NCI-H1417 (cell line): ENCODE measurements around the gene CPT1A.
A peak's percentile ranks its signal among the peaks of the same experiment; 100 is the strongest.

ENCODE experiments used
- DNase-seq, 3 experiments: peaks; one replicate each; lab custom pipeline; 2025; lab: John Stamatoyannopoulos, UW

CPT1A gene

DNA sequence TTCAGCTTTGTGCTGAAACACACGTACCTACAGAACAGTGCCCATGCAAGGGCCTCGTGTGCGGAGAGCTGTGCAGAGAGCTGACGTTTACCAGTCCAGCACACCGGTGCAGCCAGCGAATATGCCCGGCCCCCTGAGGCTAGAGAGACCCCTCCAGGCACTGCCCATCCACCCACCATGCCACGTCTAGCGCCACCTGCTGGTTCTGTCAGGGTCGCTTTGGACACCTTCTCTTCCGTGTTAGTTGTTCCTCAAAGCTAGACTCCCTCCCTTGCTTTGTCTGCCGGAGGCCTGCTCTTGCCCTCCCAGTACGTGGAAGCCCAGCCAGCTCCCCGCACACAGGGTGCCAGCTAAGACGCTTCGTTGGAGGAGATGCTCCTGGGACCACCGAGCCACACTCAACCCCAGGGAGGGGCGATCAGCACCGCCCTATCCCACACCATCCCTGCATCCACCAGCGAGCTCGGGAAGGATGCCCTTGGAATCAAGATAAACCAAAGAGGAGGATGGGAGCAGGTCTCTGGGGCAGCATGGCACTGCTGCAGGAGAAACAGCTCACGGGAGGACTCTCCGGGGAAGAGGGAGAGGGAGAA is 43.4 kb downstream of the CPT1A start:
- DNase-seq: peak in 1 of 3 experiments; percentile 22

DNA sequence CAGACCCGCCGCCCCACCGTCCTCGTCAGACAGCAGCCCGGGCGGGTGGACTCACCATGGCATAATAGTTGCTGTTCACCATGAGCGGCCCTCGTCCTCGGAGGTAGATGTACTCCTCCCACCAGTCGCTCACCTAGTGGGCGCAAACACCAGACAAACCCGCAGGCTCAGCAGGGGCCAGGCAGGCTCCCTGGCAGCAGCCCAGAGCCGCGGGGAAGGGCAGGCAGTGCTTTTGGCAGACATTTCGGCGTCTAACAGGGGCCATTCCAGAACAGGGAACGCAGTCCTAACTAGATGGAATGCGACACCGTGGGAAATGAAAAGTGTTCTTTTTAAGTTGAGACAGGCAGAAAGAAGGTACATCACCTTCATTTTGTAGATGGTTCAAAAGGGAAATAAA is 44.9 kb downstream of the CPT1A start:
- DNase-seq: no peak

DNA sequence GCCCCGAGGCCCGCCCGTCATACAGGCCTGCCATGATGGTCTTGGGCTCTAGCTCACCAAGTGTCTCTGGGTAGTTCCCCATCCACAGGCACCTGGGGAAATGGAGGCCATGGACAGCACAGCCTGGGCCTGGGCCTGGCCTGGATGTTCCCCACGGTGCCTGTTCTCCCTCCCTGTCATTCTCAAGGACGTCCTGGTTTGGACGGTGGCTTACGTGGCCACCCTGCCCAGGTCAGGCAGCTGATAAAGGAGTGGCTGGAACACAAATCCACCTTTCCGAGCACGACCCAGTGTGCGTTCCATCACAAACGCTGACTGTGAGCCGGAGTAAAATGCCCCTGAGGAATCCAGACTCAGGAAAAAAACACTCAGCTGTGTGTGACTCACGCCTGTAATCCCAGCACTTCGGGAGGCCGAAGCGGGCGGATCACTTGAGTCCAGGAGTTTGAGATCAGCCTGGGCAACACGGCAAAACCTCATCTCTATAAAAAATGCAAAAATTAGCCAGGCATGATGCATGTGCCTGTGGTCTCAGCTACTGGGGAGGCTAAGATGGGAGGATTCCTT is 49.2 kb downstream of the CPT1A start:
- no peak for DNase-seq

DNA sequence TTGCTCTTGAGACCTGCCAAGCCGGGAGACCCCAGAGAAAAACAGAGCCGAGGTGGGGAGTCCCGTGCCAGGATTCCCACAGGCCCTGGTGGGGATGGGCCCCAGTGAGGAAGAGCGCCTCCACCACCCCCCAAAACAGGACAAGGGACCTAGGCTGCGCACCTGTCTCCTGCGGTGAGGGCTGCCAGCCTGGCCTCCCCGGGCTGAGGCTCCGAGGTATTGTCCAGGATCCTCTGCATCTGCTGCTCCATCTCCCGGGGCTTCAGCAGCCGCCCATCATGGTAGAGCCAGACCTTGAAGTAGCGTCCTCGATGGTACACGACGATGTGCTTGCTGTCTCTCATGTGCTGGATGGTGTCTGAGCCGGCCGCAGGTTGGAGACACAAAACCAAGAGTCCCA is 57.1 kb downstream of the CPT1A start:
- DNase-seq: no peak

DNA sequence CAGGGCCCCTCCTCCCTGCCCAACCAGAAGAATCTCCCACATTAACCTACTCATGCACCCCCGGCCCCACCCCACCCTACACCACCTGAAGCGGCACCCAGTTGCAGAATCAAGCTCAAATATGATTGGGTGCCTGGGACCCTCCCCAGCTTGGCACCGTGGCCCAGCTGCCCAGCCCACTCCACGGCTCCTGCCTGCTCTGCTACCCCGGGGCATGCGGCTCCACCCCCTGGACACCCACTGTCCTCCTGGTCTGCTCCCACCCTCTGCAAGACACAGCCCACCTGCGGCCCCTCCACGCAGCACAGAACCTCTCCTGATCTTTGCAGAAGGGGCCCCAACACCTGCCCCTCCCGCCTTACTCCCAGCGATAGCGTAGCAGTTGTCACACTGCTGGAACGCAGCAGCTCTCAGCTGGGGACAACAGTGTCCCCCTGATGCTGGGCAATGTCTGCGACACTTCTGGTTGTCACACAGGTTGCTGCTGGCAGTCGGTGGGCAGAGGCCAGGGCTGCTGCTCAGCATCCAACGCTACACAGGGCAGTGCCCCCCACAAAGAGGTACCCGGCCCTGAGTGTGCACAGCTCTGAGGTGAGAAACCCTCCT is 58.4 kb downstream of the CPT1A start:
- DNase-seq: no peak

DNA sequence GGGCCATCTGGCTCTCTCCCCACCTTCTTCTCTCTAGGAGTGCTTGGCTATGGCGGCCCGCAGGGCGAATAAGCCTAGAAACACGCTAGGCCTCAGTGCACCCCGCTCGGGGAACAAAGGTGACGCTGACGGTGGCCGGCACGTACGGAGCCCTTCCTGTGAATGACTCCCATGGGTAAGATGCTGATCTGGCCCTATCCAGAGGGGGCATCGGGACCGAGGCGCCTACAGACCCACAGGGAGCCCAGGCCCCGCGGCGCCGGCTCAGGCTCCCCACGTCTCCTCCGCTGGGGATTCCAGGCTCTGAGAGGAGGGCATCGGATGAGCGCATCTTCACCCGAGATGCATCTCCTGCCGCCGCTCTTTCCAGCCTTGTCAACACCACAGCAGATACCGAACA is 59.0 kb downstream of the CPT1A start:
- no peak for DNase-seq

DNA sequence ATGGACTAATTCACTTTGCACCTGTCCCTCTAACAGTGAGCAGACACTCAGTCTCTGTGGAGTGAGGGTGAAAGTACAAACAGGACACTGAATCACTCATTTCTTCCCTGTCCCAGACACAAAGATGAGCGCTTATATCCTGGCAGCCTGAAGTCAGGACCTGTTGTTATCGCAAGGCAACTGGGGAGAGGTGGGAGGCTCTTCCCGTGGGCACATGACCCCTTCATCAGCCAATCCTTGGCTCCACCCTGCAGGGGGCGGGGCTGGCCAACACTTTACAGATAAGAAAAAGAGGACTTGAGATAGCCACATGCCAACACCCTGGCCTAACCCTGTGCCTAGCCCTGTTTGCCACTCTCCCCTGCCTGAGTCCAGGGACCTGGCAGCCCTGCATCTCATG is 60.9 kb downstream of the CPT1A start:
- no peak for DNase-seq

DNA sequence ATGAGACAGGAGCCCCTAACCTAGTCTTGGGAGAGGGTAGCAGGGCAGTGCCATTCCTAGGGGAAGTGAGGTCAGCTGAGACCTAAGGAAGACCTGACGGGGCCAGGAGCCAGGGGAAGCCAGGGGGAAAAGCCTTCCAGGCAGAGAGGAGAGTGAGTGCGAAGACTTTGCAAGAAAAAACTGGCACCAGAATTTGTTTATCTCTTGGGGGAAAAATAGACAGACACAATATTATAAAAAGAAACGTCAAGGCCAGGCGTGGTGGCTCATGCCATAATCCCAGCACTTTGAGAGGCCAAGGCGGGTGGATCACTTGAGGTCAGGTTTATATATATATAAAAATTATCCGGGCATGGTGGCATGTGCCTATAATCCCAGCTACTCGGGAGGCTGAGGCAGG is 63.5 kb downstream of the CPT1A start:
- DNase-seq: no peak

DNA sequence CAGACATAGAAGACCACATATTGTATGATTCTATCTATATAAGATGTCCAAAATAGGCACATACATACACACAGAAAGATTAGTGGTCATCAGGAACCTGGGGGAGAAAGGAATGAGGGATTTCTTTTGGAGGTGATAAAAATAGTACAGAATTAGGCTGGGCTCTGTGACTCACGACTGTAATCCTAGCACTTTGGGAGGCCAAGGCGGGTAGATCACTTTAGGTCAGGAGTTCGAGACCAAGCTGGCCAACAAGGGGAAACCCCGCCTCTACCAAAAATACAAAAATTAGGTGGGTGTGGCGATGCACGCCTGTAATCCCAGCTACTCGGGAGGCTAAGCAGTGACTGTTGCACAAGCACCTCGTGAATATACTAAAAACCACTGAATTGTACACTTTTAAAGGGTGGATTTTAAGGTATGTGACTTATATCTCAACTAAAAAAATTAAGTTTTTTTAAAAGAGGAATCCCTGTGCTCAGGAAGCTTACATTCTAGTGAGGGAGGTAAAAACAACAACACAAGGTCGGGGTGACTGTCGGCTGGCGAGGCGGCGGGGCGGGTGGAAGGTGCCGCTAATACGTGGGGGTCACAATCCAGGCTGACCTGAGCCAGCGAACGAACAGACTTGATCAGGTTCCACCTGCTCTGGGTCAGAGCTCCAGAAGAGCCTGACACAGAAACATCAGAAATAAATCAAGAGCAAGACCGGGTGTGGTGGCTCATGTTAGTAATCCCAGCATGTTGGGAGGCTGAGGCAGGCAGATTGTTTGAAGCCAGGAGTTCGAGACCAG is 65.1 kb downstream of the CPT1A start:
- DNase-seq: no peak

DNA sequence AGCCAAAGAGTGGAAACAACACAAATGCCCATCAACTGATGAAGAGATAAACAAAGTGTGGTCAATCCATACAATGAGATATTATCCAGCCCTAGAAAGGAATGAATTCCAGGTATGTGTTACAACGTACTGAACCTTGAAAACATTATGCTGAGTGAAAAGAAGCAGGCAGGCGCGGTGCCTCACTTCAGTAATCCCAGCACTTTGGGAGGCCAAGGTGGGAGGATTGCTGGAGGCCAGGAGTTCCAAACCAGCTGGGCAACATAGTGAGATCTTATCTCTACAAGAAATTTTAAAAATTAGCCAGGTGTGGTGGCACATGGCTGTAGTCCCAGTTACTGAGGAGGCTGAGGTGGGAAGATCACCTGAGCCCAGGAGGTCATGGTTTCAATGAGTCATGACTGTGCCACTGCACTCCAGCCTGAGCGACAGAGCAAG is 65.7 kb downstream of the CPT1A start:
- DNase-seq: no peak

DNA sequence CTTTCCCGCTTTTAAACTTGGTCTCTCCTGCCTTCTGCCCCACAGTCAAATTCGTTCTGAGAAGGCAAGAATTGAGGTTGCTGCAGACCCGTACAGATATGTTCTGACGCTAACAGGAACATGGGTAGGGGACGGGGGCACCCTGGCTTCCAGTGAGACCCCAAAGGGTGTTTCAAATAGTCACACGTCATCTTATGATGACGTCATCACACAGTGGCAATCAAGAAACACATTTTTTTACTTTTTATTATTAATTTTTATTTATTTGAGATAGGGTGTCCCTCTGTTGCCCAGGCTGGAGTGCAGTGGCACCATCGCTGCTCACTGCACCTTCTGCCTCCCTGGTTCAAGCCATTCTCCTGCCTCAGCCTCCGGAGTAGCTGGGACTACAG is 67.5 kb downstream of the CPT1A start:
- no peak for DNase-seq

DNA sequence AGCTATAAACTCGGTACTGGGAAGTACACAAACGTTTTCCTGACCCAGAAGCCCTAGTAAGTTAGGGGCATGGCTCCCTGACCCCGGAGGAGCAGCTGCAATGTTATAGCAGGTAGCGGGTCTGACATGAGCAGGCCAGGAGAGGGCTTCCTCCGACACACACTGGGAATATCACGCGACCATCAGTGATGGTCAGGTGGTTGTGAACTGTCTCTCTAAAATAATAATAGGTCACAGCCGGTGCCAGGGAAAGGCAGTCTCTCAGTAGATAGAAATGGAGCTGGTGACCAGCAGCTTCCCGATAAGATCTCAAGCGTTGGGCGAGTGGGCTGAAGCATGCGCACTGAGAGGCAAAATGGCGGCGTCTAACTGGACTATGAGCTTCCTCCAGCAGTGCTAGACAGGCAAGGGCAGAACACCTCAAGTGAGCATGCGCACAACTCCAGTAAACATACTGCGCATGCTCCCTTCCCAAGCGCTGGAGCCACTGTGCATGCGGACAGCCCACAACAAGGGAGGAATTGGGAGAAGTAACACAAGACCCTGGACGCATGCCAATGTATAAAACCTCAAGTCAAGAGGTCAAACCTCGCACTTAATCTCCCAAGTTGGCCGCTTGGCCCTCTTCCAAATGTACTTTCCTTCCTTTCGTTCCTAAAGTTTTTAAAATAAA is 68.1 kb downstream of the CPT1A start:
- DNase-seq: no peak

DNA sequence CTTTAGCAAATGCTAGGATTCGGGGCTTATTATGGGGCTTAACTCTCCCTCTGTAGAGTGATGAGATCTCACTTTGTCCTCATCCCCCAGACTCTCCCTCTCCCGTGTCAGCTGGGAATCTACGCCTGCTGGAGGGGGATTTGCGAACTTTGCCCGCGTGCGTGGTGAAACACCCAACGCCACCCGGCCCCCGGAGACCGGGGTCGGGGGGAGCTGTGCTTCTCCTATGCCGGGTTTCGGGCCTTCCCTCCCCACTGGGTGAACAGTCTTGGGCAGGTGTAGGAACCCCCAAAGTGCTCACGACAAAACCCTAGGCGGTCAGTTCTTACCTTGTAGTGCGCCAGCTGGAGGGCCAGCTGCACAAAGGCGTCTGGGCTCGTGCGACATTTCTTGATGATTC is 68.8 kb downstream of the CPT1A start:
- DNase-seq: no peak

DNA sequence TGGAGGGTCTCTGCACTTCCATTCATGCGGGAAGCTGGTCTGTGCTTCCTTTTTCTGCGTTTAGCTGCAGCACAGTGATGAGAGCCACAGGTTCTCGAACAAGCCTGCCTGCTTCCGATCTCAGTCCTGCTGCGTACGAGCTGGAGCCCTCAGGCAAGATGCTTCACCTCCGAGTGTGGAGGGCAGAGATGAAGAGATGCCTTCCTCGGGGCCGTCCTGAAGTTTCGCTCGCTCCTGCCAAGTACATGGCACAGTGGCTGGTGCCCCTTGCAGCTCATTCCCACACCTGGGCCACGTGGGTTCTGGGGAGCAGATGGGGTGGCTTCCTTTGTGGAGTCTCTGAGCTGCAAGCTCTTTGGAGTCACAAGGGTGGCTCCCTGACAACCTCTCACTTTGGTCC is 70.9 kb downstream of the CPT1A start:
- no peak for DNase-seq

DNA sequence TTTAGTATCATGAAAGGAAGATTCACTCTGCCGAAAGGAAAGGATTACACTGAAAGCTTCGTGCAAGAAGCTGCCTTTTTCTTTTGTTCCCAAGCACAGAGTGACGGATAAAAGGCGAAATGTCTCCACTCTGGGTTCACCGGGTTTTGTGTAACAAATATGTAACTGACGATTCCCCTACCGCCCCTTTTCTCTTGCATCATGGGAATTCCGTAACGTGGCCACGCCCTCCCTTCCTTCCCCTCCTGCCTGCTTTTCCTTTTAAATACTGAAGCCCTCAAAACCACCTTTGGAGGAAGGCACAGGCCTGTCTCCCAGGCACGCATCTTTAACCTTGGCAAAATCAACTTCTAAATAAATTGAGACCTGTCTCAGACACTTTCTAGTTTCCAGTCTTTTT is 74.0 kb downstream of the CPT1A start:
- DNase-seq: no peak

DNA sequence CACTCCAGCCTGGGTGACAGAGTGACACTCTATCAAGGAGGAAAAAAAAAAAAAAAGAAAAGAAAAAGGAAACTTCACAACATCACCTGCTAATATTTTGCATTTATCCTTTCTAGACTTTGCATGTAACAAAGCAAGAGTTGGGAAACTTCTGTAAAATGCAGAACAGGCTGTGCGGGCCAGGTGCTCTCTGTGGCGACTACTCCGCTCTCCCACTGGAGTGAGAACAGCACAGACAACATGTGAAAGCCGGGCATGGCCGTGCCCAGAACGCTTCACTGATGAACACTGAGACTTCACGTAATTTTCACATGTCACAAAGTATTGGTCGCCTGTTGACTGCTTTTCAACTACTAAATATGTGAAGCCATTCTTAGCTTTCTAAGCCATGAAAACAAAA is 74.9 kb downstream of the CPT1A start:
- no peak for DNase-seq

DNA sequence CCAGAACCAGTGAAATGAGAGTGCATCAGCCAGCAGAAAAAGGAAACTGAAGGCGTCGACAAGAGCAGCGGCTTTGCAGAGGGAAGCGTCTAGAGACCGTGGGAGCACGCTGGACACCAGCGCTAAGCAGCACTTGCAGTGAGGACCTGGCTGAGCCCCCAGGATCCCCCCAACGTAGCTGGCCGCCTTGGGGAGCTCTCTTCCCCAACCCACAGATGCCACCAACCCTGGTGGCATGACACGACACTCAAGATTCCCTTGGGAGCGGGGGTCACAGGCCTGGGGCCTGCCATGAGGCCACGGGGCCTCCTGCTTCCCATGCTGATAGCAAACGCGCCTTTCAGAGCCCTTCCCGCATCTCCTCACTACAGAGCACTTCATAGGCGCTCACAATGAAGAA is 77.0 kb downstream of the CPT1A start:
- DNase-seq: no peak

DNA sequence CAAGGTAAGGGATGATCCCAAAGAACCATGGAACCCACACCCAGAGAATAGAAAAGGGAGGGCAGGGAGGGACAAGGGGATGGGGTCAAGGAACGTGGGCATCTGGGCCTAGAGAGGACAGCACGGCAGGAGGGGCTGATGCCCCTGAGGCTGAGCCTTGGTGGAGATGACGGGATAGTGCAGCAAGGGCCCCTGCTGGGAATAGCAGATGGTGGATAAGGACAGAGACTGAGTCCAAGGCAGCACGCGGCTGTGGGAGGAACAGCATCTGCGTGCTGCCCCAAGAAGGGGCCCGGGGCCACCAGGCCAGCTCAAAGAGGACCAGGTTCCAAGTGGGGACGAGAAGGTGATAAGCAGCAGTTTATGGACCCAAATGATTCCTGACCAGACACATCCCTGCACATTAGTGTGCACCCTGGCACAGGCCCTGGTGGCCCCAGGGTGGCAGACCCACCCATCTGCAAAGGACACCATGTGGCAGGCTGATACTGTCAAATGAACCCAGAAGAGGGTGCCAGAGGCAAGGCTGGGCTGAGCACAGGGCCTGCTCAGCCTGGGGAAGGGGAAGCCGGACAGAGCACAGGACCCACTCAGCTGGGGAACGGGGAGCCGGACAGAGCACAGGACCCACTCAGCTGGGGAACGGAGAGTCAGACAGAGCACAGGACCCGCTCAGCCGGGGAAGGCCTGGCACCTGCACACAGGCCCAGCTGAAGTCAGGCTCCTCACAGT is 77.6 kb downstream of the CPT1A start:
- DNase-seq: no peak

DNA sequence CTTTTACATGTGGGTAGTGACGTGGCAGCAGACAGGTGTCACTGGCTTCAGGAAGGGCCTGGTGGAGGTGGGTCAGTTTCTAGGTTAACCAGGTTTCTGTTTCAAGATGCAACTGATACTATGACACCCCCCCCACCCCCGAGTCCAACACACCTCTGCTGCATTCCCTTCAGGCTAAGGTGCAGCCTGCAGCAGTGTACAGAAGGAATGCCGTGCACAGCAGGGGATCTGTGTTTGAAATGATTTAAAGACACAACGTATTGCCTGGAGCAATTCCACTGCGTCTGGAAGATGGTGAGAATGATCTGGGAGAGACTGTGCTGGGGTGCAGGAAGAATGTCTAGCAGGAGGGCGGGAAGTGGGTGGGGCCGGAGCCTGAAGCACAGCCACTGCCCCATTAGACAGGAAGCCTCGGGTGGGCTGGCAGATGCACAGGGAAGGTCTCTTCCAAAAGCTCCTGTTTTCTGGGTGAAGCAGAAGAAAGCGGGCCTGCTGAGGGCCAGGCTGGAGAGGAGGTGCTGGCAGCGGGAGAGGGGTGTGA is 78.5 kb downstream of the CPT1A start:
- DNase-seq: peak in 1 of 3 experiments; percentile 8

DNA sequence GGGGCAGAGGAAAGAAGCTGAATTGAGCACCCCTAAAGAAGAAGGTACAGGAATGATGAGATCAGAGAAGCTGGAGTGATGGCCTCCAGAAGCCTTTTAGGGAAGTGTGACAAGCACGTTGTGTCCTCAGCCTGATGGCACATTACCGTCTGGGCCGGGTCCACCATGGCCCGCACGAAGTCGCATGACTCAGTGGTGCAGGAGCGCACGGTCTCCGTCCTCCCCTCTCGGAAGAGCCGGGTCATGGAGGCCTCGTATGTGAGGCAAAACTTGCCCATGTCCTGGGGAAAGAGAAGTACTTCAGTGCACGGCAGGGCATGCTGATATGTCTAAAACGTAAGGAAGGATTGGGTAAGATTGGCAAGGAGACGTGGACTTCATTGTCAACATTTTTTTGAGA is 79.2 kb downstream of the CPT1A start:
- DNase-seq: no peak

DNA sequence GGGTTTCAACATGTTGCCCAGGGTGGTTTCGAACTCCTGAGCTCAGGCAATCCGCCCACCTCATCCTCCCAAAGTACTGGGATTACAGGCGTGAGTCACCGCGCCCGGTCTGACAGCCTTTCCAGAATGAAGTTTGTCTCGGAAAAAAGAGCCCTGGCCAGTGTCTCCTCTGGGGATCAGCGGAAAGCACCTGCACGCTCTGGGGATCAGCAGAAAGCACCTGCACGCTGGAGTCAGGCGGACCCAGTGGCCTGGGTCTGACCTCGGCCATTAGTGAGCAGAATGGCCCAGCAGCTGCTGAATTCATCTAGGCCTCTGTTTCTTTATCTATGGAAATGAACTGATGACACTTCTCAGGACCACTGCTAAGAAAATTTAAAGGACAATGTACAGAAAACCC is 79.9 kb downstream of the CPT1A start:
- no peak for DNase-seq

DNA sequence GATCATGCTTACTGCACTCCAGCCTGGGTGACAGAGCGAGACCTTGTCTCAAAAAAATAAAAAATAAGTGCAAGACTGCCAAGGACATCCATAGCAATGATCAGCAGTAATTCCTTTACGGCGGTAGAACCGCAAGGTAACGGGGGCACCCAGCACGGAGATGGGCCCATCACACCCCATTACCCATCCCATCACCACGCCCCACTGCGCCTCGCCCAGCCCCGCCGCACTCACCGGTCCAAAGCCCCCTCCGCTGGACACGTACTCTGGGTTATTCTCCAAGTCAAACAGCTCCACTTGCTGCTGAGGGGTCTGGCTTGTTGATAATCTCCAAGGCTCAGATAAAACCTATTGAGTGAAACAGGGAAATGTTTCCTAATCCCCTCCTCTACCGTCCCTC is 81.7 kb downstream of the CPT1A start:
- DNase-seq: no peak
